BJ (cell line): ENCODE data around the gene DKKL1. TPM values are rescaled to one million over a fixed set of nuclear protein-coding genes. Genes with fewer than 3 reads are reported as not detected.

Experiments
- CTCF ChIA-PET: fragments of 350-600 bp; formaldehyde crosslinking; extraction: SDS; loops from one replicate; lab custom pipeline; 2021; ENCODE audit warnings: antibody characterized with exemption, inconsistent platforms; lab: Yijun Ruan, JAX
- POLR2A ChIA-PET: fragments of 300-600 bp; sonication (Branson Sonifier 250); formaldehyde crosslinking; extraction: SDS; loops from one replicate; lab custom pipeline; 2021; ENCODE audit warnings: antibody characterized with exemption; lab: Charles Lee
- DNase-seq: peaks from one replicate; pipeline ENCODE4 v3.0.0-alpha.2; 2011; ENCODE audit warnings: low read depth
- H3K27me3 ChIP-seq: 2 replicates; pipeline ENCODE4 v1.6.0; 2011; ENCODE audit warnings: low read length; ENCODE audit not compliant: control insufficient read depth, insufficient read depth
- H3K36me3 ChIP-seq: 2 replicates; pipeline ENCODE4 v1.5.1; 2011; ENCODE audit warnings: low read length; ENCODE audit not compliant: control insufficient read depth, insufficient read depth
- H3K4me3 ChIP-seq: 2 replicates; pipeline ENCODE4 v1.5.1; 2011; ENCODE audit warnings: low read depth, mild to moderate bottlenecking, control low read depth, low read length
- polyA plus RNA-seq: library from polyadenylated mRNA; depleted of rRNA; stranded (reverse); fragments of >200 nt; gene quantifications from 2 replicates; pipeline ENCODE4 v1.2.3, GENCODE V29; 2011
- TF ChIP-seq, protein P1 (sequence below): IDR thresholded peaks from 2 replicates; pipeline ENCODE4 v1.5.1; 2011; ENCODE audit warnings: low read depth, mild to moderate bottlenecking, control low read depth, inconsistent platforms, low read length, moderate library complexity; ENCODE audit not compliant: insufficient read depth

DKKL1 gene
- polyA plus RNA-seq, 1 experiment: 0.10 TPM

DNA sequence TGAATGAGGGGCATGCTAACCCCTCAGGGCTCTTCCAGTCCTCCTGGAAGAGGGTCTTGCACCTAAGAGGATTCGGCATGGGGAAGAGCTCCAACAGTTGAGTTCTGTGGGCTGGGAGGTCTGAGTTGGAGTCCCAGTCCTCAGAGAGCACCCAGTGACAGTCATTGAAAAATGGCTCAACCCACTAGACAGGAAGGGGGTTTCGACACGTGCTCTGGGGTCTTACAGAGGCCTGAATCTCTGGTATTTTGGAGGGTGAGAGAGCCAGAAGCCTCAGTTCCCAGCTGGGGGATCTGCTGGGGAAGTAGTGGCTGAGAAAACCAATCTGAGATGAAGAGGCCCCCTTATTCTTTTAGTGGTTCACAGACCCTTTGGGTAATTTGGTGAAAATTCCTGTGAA lies 50.6 kb downstream of the DKKL1 start:
- POLR2A ChIA-PET: no interaction called here
- no peak for DNase-seq
- Histone ChIP-seq H3K36me3 (no peaks in the 10 kb centered on the region), H3K4me3 (no peak overlapping the region), H3K27me3 (peaks cover 11% of the 10 kb centered on the region)
- TF ChIP-seq, protein P1, sequence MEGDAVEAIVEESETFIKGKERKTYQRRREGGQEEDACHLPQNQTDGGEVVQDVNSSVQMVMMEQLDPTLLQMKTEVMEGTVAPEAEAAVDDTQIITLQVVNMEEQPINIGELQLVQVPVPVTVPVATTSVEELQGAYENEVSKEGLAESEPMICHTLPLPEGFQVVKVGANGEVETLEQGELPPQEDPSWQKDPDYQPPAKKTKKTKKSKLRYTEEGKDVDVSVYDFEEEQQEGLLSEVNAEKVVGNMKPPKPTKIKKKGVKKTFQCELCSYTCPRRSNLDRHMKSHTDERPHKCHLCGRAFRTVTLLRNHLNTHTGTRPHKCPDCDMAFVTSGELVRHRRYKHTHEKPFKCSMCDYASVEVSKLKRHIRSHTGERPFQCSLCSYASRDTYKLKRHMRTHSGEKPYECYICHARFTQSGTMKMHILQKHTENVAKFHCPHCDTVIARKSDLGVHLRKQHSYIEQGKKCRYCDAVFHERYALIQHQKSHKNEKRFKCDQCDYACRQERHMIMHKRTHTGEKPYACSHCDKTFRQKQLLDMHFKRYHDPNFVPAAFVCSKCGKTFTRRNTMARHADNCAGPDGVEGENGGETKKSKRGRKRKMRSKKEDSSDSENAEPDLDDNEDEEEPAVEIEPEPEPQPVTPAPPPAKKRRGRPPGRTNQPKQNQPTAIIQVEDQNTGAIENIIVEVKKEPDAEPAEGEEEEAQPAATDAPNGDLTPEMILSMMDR: no peak
- CTCF ChIA-PET: interaction anchor here (0.8 to 1.4 kb wide), 2 partner anchors 28 to 156 kb away, joined by 3 read pairs; no protein-coding TSS in a partner anchor

DNA sequence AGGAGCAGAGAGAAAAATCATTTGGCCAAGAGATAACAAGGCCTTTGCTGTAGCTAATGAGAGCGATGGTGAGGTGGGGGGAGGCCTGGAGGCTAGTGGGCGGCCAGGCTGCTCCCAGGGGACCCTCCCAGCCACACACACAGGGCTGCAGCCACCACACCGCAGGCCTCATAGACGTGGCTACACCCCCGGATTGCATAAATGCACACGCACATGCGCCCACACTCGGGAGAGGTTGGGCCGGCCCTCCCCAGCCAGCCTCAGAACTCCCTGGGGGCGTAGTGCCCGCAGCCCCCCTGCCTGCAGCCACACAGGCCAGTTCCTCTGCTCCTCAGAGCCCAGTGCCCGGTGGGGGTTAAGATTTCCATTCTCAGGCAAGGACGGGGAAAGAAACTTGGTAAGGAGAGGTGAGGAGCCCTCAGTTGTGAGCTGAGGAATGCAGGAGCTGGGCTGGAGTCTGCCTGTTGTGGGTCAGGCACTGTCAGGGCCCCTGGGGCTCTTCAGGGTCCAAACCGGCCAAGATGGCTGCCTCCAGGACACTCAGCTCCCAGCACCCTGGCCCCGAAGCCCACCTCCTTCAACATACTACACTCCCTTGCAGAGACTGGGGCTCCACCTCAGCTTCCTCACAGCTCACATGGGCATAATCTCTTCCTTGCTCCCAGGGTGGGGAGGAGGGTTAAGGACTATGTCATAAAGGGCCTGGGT lies 51.6 kb downstream of the DKKL1 start:
- H3K27me3 ChIP-seq: peaks cover 21% of the 10 kb centered on the region
- no peak overlapping the region for H3K4me3 ChIP-seq
- DNase-seq: no peak
- TF ChIP-seq, protein P1: no peak
- ChIA-PET POLR2A (no interaction called here), CTCF (interaction anchor here (1.0 to 2.0 kb wide), 2 partner anchors 10 to 11 kb away, joined by 3 to 10 read pairs; partner anchors contain the start of gene GFY)
- H3K36me3 ChIP-seq: no peaks in the 10 kb centered on the region

DNA sequence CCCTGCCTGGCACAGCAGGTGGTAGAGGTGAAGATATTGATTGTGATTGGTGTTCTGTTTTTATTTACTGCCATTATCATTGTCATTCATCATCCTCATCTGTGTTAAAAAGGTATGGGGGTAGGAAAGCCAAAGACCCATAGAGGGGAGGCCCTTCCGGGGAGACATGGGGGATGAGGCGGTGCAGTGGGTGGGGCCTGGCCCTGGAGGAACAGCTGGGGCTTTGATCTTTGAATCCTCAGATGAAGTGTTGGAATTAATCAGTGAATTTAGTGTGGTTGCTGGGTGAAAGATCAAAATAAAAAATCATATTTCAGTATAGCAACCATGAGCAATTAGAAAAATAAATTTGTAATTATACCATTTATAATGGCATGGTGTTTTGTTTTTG lies 52.1 kb downstream of the DKKL1 start:
- DNase-seq: no peak
- ChIA-PET POLR2A (no interaction called here), CTCF (interaction anchor here (1.0 to 2.0 kb wide), 2 partner anchors 10 to 12 kb away, joined by 3 to 10 read pairs; partner anchors contain the start of gene GFY)
- peaks cover 24% of the 10 kb centered on the region for H3K27me3 ChIP-seq
- TF ChIP-seq, protein P1: no peak
- no peaks in the 10 kb centered on the region for H3K36me3 ChIP-seq
- no peak overlapping the region for H3K4me3 ChIP-seq

DNA sequence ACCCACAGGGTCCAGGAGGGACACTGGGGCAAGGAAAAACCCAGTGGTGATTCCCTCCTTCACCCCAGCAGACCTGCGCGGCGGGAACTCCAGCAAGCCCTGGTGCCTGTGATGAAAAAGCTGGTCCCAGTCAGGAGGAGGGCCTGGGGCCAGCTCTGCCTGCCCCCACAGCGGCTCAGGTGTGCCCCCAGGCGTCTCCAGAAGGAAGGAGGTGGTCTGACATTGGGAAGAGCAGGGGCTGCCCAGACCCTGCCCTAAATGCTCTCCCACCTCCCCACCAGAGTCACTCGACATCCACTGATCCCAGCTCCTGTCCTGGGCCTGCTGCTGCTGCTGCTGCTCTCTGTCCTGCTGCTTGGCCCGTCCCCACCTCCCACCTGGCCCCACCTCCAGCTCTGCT lies 53.4 kb downstream of the DKKL1 start:
- CTCF ChIA-PET: interaction anchor here (2.0 kb wide), 1 partner anchor 8 kb away, joined by 10 read pairs; the partner anchor contains the start of gene GFY
- TF ChIP-seq, protein P1: no peak
- no peak overlapping the region for H3K4me3 ChIP-seq

DNA sequence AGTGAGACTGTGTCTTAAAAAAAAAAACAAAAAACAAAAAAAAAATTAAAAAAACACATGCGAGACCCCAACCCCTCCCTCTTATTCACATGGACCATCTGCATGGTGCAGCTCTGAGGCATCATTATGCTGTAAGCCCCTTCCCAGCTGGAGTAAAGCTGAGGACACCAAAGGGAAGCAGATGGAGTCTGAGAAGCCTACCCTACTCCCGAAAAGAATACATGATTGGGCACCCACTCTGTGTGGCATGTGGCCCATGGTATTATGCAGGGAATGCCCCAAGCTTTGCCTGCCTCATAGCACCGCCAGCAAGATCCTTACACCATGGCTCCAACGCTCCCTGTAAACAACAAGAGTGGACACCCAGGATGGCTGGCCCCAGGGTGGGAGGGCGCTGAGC lies 54.8 kb downstream of the DKKL1 start:
- CTCF ChIA-PET: interaction anchor here (1.4 kb wide), 1 partner anchor 55 kb away, joined by 6 read pairs; the partner anchor contains the start of gene FLT3LG
- peaks cover 47% of the 10 kb centered on the region for H3K27me3 ChIP-seq
- DNase-seq: no peak
- TF ChIP-seq, protein P1: no peak
- no peaks in the 10 kb centered on the region for H3K36me3 ChIP-seq
- POLR2A ChIA-PET: no interaction called here
- no peak overlapping the region for H3K4me3 ChIP-seq

More for the DNA sequence above, 53.4 kb downstream of the DKKL1 start:
- DNase-seq: no peak
- peaks cover 33% of the 10 kb centered on the region for H3K27me3 ChIP-seq
- POLR2A ChIA-PET: no interaction called here
- no peaks in the 10 kb centered on the region for H3K36me3 ChIP-seq
